Hepatocyte (in vitro differentiated cells): Measurements from ENCODE around the gene URB2.

Experiments used
- CTCF ChIP-seq: fragments of 200-600 bp; sonication (generic); IDR thresholded peaks from 2 replicates; pipeline ENCODE4 v1.5.1; 2016; ENCODE audit warnings: antibody characterized with exemption, mild to moderate bottlenecking; ENCODE audit not compliant: poor library complexity
- EZH2 ChIP-seq: fragments of 200-600 bp; sonication (generic); IDR thresholded peaks from 2 replicates; pipeline ENCODE4 v1.6.1; 2016; ENCODE audit warnings: antibody characterized with exemption, mild to moderate bottlenecking, borderline replicate concordance
- EZH2phosphoT487 ChIP-seq: fragments of 200-600 bp; sonication (generic); IDR thresholded peaks from one replicate; pipeline ENCODE4 v1.6.1; 2018; ENCODE audit warnings: antibody characterized with exemption, mild to moderate bottlenecking, low read depth, moderate library complexity; ENCODE audit not compliant: unreplicated experiment, severe bottlenecking

- TF ChIP-seq EZH2 (no peak), CTCF (no peak), EZH2phosphoT487 (no peak)
These were observed 2.2 kb upstream of the URB2 start for GRCh38 chr1:229623838-229624237.
